GM23338 (cell line): ENCODE data around the gene MRRF. TPM values are rescaled to one million over a fixed set of nuclear protein-coding genes. Genes with fewer than 3 reads are reported as not detected.
A peak's percentile ranks its signal among the peaks of the same experiment; 100 is the strongest.

ENCODE experiments used
- ATAC-seq: fragments of 200-7000 bp; cut with Tn5 transposase; 3 replicates; pipeline ENCODE4 v1.9.1; 2020
- DNase-seq: peaks from one replicate; pipeline ENCODE4 v3.0.0-alpha.2; 2015; ENCODE audit warnings: low spot score
- H2AFZ ChIP-seq: fragments of 200-600 bp; sonication (generic); 2 replicates; pipeline ENCODE4 v1.8.0; 2016; ENCODE audit warnings: antibody characterized with exemption, mild to moderate bottlenecking, moderate library complexity
- H3F3A ChIP-seq: fragments of 200-600 bp; sonication (generic); replicated peaks from 2 replicates; pipeline ENCODE4 v1.8.0; 2017; ENCODE audit warnings: antibody characterized with exemption, mixed run types, low read depth
- H3K27ac ChIP-seq: fragments of 200-600 bp; sonication (generic); 2 replicates; pipeline ENCODE4 v1.6.1; 2016; ENCODE audit warnings: low read depth
- H3K27me3 ChIP-seq: fragments of 200-600 bp; sonication (generic); 2 replicates; pipeline ENCODE4 v1.8.0; 2016; ENCODE audit warnings: mild to moderate bottlenecking, mixed run types, moderate library complexity; ENCODE audit not compliant: insufficient read depth
- H3K36me3 ChIP-seq: fragments of 200-600 bp; sonication (generic); 2 replicates; pipeline ENCODE4 v1.8.0; 2016; ENCODE audit warnings: mild to moderate bottlenecking; ENCODE audit not compliant: insufficient read depth
- H3K4me1 ChIP-seq: fragments of 200-600 bp; sonication (generic); 2 replicates; pipeline ENCODE4 v1.8.0; 2016; ENCODE audit warnings: mild to moderate bottlenecking, moderate library complexity; ENCODE audit not compliant: insufficient read depth
- H3K4me2 ChIP-seq: fragments of 200-600 bp; sonication (generic); 2 replicates; pipeline ENCODE4 v1.7.1; 2017; ENCODE audit warnings: mixed run types
- H3K4me3 ChIP-seq: fragments of 200-600 bp; sonication (generic); 2 replicates; pipeline ENCODE4 v1.6.1; 2016; ENCODE audit warnings: mixed run types
- H3K79me2 ChIP-seq: fragments of 200-600 bp; sonication (generic); replicated peaks from 2 replicates; pipeline ENCODE4 v1.8.0; 2017; ENCODE audit warnings: mild to moderate bottlenecking; ENCODE audit not compliant: insufficient read depth
- H3K9me2 ChIP-seq: fragments of 200-600 bp; sonication (generic); 2 replicates; pipeline ENCODE4 v1.8.0; 2017; ENCODE audit not compliant: insufficient read depth
- H4K20me1 ChIP-seq: fragments of 200-600 bp; sonication (generic); replicated peaks from 2 replicates; pipeline ENCODE4 v1.8.0; 2017; ENCODE audit warnings: mild to moderate bottlenecking; ENCODE audit not compliant: insufficient read depth
- H3K27ac Mint-ChIP-seq: 2 replicates; pipeline ENCODE4 v1.8.0; 2020; ENCODE audit warnings: inconsistent platforms, mild to moderate bottlenecking, moderate library complexity, mixed read lengths
- H3K27me3 Mint-ChIP-seq: 3 replicates; pipeline ENCODE4 v1.8.0; 2022; ENCODE audit warnings: low read depth, mild to moderate bottlenecking, moderate library complexity, mixed read lengths, inconsistent platforms; ENCODE audit not compliant: insufficient read depth, poor library complexity
- H3K36me3 Mint-ChIP-seq: 3 replicates; pipeline ENCODE4 v1.8.0; 2021; ENCODE audit warnings: low read depth, mild to moderate bottlenecking, inconsistent platforms, moderate library complexity, mixed read lengths
- H3K4me1 Mint-ChIP-seq: 3 replicates; pipeline ENCODE4 v1.8.0; 2020; ENCODE audit warnings: mild to moderate bottlenecking, inconsistent platforms, mixed read lengths
- H3K4me3 Mint-ChIP-seq: 3 replicates; pipeline ENCODE4 v1.8.0; 2021; ENCODE audit warnings: moderate library complexity, mild to moderate bottlenecking, inconsistent platforms, mixed read lengths
- H3K9me3 Mint-ChIP-seq: 3 replicates; pipeline ENCODE4 v1.8.0; 2020; ENCODE audit warnings: moderate library complexity, mild to moderate bottlenecking, inconsistent platforms, mixed read lengths
- CREB1 ChIP-seq: fragments of 250-450 bp; sonication (Bioruptor Pico); IDR thresholded peaks from 2 replicates; pipeline ENCODE4 v1.5.0; 2020; ENCODE audit warnings: low read depth, mild to moderate bottlenecking, moderate library complexity
- ETS1 ChIP-seq: IDR thresholded peaks from 2 replicates; pipeline ENCODE4 v1.6.1; 2016; ENCODE audit warnings: antibody characterized with exemption
- EZH2 ChIP-seq: fragments of 200-600 bp; sonication (generic); IDR thresholded peaks from one replicate; pipeline ENCODE4 v1.8.0; 2017; ENCODE audit warnings: antibody characterized with exemption, mild to moderate bottlenecking, low read depth; ENCODE audit not compliant: unreplicated experiment
- EZH2phosphoT487 ChIP-seq: fragments of 200-600 bp; sonication (generic); IDR thresholded peaks from one replicate; pipeline ENCODE4 v1.8.1; 2018; ENCODE audit warnings: antibody characterized with exemption; ENCODE audit not compliant: unreplicated experiment
- JUNB ChIP-seq: IDR thresholded peaks from one replicate; pipeline ENCODE4 v1.6.1; 2016; ENCODE audit warnings: antibody characterized with exemption; ENCODE audit not compliant: unreplicated experiment
- NANOG ChIP-seq: IDR thresholded peaks from 2 replicates; pipeline ENCODE4 v1.6.1; 2016; ENCODE audit warnings: antibody characterized with exemption, borderline replicate concordance
- POLR2AphosphoS5 ChIP-seq: IDR thresholded peaks from 2 replicates; pipeline ENCODE4 v1.6.1; 2016; ENCODE audit warnings: antibody characterized with exemption, low read depth
- REST ChIP-seq: IDR thresholded peaks from one replicate; pipeline ENCODE4 v1.6.1; 2018; ENCODE audit warnings: antibody characterized with exemption; ENCODE audit not compliant: unreplicated experiment
- STAT1 ChIP-seq: IDR thresholded peaks from one replicate; pipeline ENCODE4 v1.6.1; 2016; ENCODE audit warnings: antibody characterized with exemption; ENCODE audit not compliant: unreplicated experiment
- ZNF114 ChIP-seq: fragments of 250-450 bp; sonication (Bioruptor Pico); IDR thresholded peaks from 2 replicates; pipeline ENCODE4 v1.5.0; 2020; ENCODE audit warnings: mild to moderate bottlenecking, moderate library complexity
- ZNF331 ChIP-seq: fragments of 250-450 bp; sonication (Bioruptor Pico); IDR thresholded peaks from 2 replicates; pipeline ENCODE4 v1.5.0; 2020; ENCODE audit warnings: low read depth, mild to moderate bottlenecking, moderate library complexity
- ZNF462 ChIP-seq: fragments of 250-450 bp; sonication (Bioruptor Pico); IDR thresholded peaks from 2 replicates; pipeline ENCODE4 v1.5.0; 2020; ENCODE audit warnings: mild to moderate bottlenecking, moderate library complexity
- polyA plus RNA-seq: library from polyadenylated mRNA; unstranded; fragments of >200 nt; fragmentation: Nextera tagmentation; extraction: Ambion mirVana; gene quantifications from 2 replicates; pipeline ENCODE4 v1.2.1, GENCODE V29; 2016
- total RNA-seq: library from RNA; depleted of rRNA; stranded (reverse); fragments of >200 nt; shearing (Covaris generic); gene quantifications from 2 replicates; pipeline ENCODE4 v1.2.3, GENCODE V29; 2014

MRRF gene
- total and polyA plus RNA-seq, 2 experiments from 2014 or later: 27.8 to 32.7 TPM

- Mint-ChIP-seq H3K27ac (peak overlapping the region; percentile 57), H3K9me3 (no peaks in the 10 kb centered on the region), H3K36me3 (peaks cover 16% of the 10 kb centered on the region), H3K27me3 (peaks cover 1% of the 10 kb centered on the region), H3K4me1 (peaks cover 29% of the 10 kb centered on the region), H3K4me3 (peak overlapping the region; percentile 3; the same call in 1 of the 3 replicates)
- peaks cover 11% of the 10 kb centered on the region for H3K79me2 ChIP-seq
- DNase-seq (peak; percentile 69), ATAC-seq (peak; percentile 75)
- H3K4me2 ChIP-seq: peak overlapping the region; percentile 54
- no peaks in the 10 kb centered on the region for H4K20me1 ChIP-seq
- no peak overlapping the region for H3K4me3 ChIP-seq
- TF ChIP-seq EZH2phosphoT487 (no peak), ETS1 (peak; percentile 40; the same call in 1 of the 2 replicates)
- no peaks in the 10 kb centered on the region for H3K9me2 ChIP-seq
- H3K27me3 ChIP-seq: no peaks in the 10 kb centered on the region
- no peak overlapping the region for H2AFZ ChIP-seq
- H3K4me1 ChIP-seq: peaks cover 52% of the 10 kb centered on the region
- H3F3A ChIP-seq: no peaks in the 10 kb centered on the region; the same call in 1 of the 2 replicates
- peaks cover 20% of the 10 kb centered on the region; the same call in 1 of the 2 replicates for H3K36me3 ChIP-seq
- peak overlapping the region; percentile 79; the same call in 1 of the 2 replicates for H3K27ac ChIP-seq
These were observed 11.9 kb upstream of the MRRF start for GRCh38 chr9:122252796-122253195.

GRCh38 chr9:122254761-122255160, 9.9 kb upstream of the MRRF start:
- Histone ChIP-seq H2AFZ (no peak overlapping the region), H3K4me2 (peak overlapping the region; percentile 65), H3K9me2 (no peaks in the 10 kb centered on the region), H3K79me2 (peaks cover 12% of the 10 kb centered on the region), H3F3A (no peaks in the 10 kb centered on the region; the same call in 1 of the 2 replicates), H3K27me3 (no peaks in the 10 kb centered on the region), H4K20me1 (no peaks in the 10 kb centered on the region), H3K36me3 (peaks cover 15% of the 10 kb centered on the region; the same call in 1 of the 2 replicates), H3K4me3 (no peak overlapping the region), H3K27ac (peak overlapping the region; percentile 79), H3K4me1 (peaks cover 52% of the 10 kb centered on the region)
- no peak overlapping the region for H3K4me3 Mint-ChIP-seq
- peaks cover 26% of the 10 kb centered on the region for H3K36me3 Mint-ChIP-seq
- DNase-seq (no peak), ATAC-seq (no peak; the same call in 2 of the 3 replicates)
- no peaks in the 10 kb centered on the region for H3K9me3 Mint-ChIP-seq
- no peak overlapping the region for H3K27ac Mint-ChIP-seq
- peaks cover 1% of the 10 kb centered on the region for H3K27me3 Mint-ChIP-seq
- peaks cover 29% of the 10 kb centered on the region for H3K4me1 Mint-ChIP-seq
- TF ChIP-seq ZNF114 (CRISPR knock-in tag): no peak
- no peak for TF ChIP-seq ZNF462 (CRISPR knock-in tag)
- no peak for TF ChIP-seq EZH2phosphoT487
- no peak for TF ChIP-seq JUNB
- TF ChIP-seq EZH2: no peak
- no peak for TF ChIP-seq ZNF331
- no peak for TF ChIP-seq NANOG
- TF ChIP-seq STAT1: no peak
- no peak for TF ChIP-seq REST
- TF ChIP-seq CREB1: no peak
- no peak for TF ChIP-seq POLR2AphosphoS5
